IMR-90 (cell line): ENCODE data around the gene FTHL17. TPM values are rescaled to one million over a fixed set of nuclear protein-coding genes. Genes with fewer than 3 reads are reported as not detected.

Experiments used
- ATAC-seq: fragments of 200-7000 bp; cut with Tn5 transposase; 2 replicates; pipeline ENCODE4 v1.9.1; 2020; ENCODE audit warnings: low read depth, mild to moderate bottlenecking, moderate library complexity
- BruUV-seq: library from RNA; stranded (reverse); fragments of 400-500 nt; replicated peaks from 2 replicates; lab custom pipeline; 2021; lab: Mats Ljungman, UMichigan
- CTCF ChIA-PET: fragments of 300-600 bp; formaldehyde crosslinking; extraction: SDS; loops from one replicate; lab custom pipeline; 2021; ENCODE audit warnings: antibody characterized with exemption; lab: Yijun Ruan, JAX
- POLR2A ChIA-PET: fragments of 300-600 bp; sonication (Branson Sonifier 250); formaldehyde crosslinking; loops from one replicate; lab custom pipeline; 2022; ENCODE audit warnings: antibody characterized with exemption; ENCODE audit not compliant: unreplicated experiment; lab: Charles Lee
- DNase-seq: peaks from one replicate; pipeline ENCODE4 v3.0.0; 2013
- H2AFZ ChIP-seq: replicated peaks from 2 replicates; pipeline ENCODE3; 2013; ENCODE audit warnings: low read length, mild to moderate bottlenecking; ENCODE audit not compliant: poor library complexity
- H2AK5ac ChIP-seq: 2 replicates; pipeline ENCODE4 v1.6.1; 2013; ENCODE audit warnings: low read depth, low read length, inconsistent platforms
- H2AK9ac ChIP-seq: replicated peaks from 2 replicates; pipeline ENCODE3; 2013; ENCODE audit warnings: mild to moderate bottlenecking, low read depth, low read length, moderate library complexity; ENCODE audit not compliant: poor library complexity
- H2BK120ac ChIP-seq: 2 replicates; pipeline ENCODE4 v1.6.1; 2013; ENCODE audit warnings: low read depth, low read length, inconsistent platforms
- H2BK15ac ChIP-seq: 3 replicates; pipeline ENCODE4 v1.6.1; 2013; ENCODE audit warnings: low read depth, low read length, inconsistent platforms
- H2BK20ac ChIP-seq: 2 replicates; pipeline ENCODE4 v1.6.1; 2013; ENCODE audit warnings: low read depth, mild to moderate bottlenecking, inconsistent platforms, low read length, moderate library complexity
- H2BK5ac ChIP-seq: 2 replicates; pipeline ENCODE4 v1.6.1; 2013; ENCODE audit warnings: mild to moderate bottlenecking, low read depth, low read length, inconsistent platforms; ENCODE audit not compliant: poor library complexity, severe bottlenecking
- H3K14ac ChIP-seq: replicated peaks from 2 replicates; pipeline ENCODE4 v1.6.1; 2013; ENCODE audit warnings: low read depth, low read length, inconsistent platforms
- H3K18ac ChIP-seq: 2 replicates; pipeline ENCODE4 v1.6.1; 2013; ENCODE audit warnings: low read depth, low read length, control low read depth
- H3K23ac ChIP-seq: 2 replicates; pipeline ENCODE4 v1.6.1; 2013; ENCODE audit warnings: low read depth, low read length, inconsistent platforms
- H3K27ac ChIP-seq: 2 replicates; pipeline ENCODE4 v1.5.1; 2013; ENCODE audit warnings: mild to moderate bottlenecking, control low read depth, low read length; ENCODE audit not compliant: insufficient read depth
- H3K27me3 ChIP-seq: 2 replicates; pipeline ENCODE4 v1.6.1; 2013; ENCODE audit warnings: low read length; ENCODE audit not compliant: control insufficient read depth, insufficient read depth
- H3K36me3 ChIP-seq: 2 replicates; pipeline ENCODE4 v1.6.1; 2013; ENCODE audit warnings: low read length, mixed read lengths; ENCODE audit not compliant: control insufficient read depth, insufficient read depth
- H3K4ac ChIP-seq: 2 replicates; pipeline ENCODE4 v1.6.1; 2013; ENCODE audit warnings: low read depth, low read length, inconsistent platforms
- H3K4me1 ChIP-seq: 2 replicates; pipeline ENCODE4 v1.6.1; 2013; ENCODE audit warnings: low read length, mixed read lengths; ENCODE audit not compliant: control insufficient read depth, insufficient read depth
- H3K4me2 ChIP-seq: 2 replicates; pipeline ENCODE4 v1.6.1; 2013; ENCODE audit warnings: low read depth, mild to moderate bottlenecking, control low read depth, low read length, moderate library complexity
- H3K4me3 ChIP-seq: 2 replicates; pipeline ENCODE4 v1.5.1; 2013; ENCODE audit warnings: low read depth, mild to moderate bottlenecking, control low read depth, low read length, moderate library complexity; ENCODE audit not compliant: insufficient read depth
- H3K56ac ChIP-seq: 2 replicates; pipeline ENCODE4 v1.6.1; 2013; ENCODE audit warnings: low read length, inconsistent platforms; ENCODE audit not compliant: insufficient read depth; ENCODE audit errors: extremely low read depth
- H3K79me1 ChIP-seq, 2 experiments: 2 replicates each; pipeline ENCODE4 v1.6.1; 2013; ENCODE audit warnings: low read length in 2 of 2, inconsistent platforms in 1 of 2, low read depth in 1 of 2
- H3K9ac ChIP-seq: 2 replicates; pipeline ENCODE4 v1.6.1; 2013; ENCODE audit warnings: low read depth, low read length, control low read depth
- H3K9me1 ChIP-seq: 2 replicates; pipeline ENCODE4 v1.6.1; 2013; ENCODE audit warnings: low read length, inconsistent platforms; ENCODE audit not compliant: insufficient read depth
- H3K9me3 ChIP-seq: 2 replicates; pipeline ENCODE4 v1.6.1; 2013; ENCODE audit warnings: low read length; ENCODE audit not compliant: control insufficient read depth, insufficient read depth
- H4K20me1 ChIP-seq: 2 replicates; pipeline ENCODE4 v1.6.1; 2013; ENCODE audit warnings: low read length, inconsistent platforms; ENCODE audit not compliant: insufficient read depth
- H4K5ac ChIP-seq: 2 replicates; pipeline ENCODE4 v1.6.1; 2013; ENCODE audit warnings: mild to moderate bottlenecking, low read depth, low read length, control low read depth
- H4K8ac ChIP-seq, 2 experiments: 2 replicates each; pipeline ENCODE4 v1.6.1; 2013; ENCODE audit warnings: low read depth in 2 of 2, low read length in 2 of 2, control low read depth in 1 of 2, inconsistent platforms in 1 of 2
- H4K91ac ChIP-seq: 2 replicates; pipeline ENCODE4 v1.6.1; 2013; ENCODE audit warnings: low read depth, low read length, inconsistent platforms; ENCODE audit not compliant: insufficient read depth
- FOS ChIP-seq: fragments of 150-350 bp; IDR thresholded peaks from 2 replicates; pipeline ENCODE4 v1.6.1; 2016; ENCODE audit warnings: low read depth, low read length
- MAZ ChIP-seq: IDR thresholded peaks from 2 replicates; pipeline ENCODE4 v1.6.1; 2012; ENCODE audit warnings: low read depth, mild to moderate bottlenecking, low read length, improper control_type of control experiment, moderate library complexity, borderline replicate concordance
- MXI1 ChIP-seq: IDR thresholded peaks from 2 replicates; pipeline ENCODE4 v1.6.1; 2012; ENCODE audit warnings: low read depth, mild to moderate bottlenecking, low read length, moderate library complexity, borderline replicate concordance
- NFE2L2 ChIP-seq: fragments of 150-350 bp; IDR thresholded peaks from 2 replicates; pipeline ENCODE4 v1.6.1; 2016; ENCODE audit warnings: low read depth, mild to moderate bottlenecking, low read length
- RFX5 ChIP-seq: IDR thresholded peaks from 2 replicates; pipeline ENCODE4 v1.8.0; 2012; ENCODE audit warnings: low read depth, mild to moderate bottlenecking, low read length, moderate library complexity
- SMC3 ChIP-seq: fragments of 150-350 bp; IDR thresholded peaks from 2 replicates; pipeline ENCODE4 v1.6.1; 2016; ENCODE audit warnings: low read depth, mild to moderate bottlenecking, antibody characterized with exemption, low read length, moderate library complexity
- WGBS, 2 experiments: methylation state at CpG; one replicate each; pipeline versions ENCODE4 v1.1.5 to v1.1.7; 2013; ENCODE audit warnings: missing lambda C conversion rate in 2 of 2; ENCODE audit not compliant: insufficient read length in 1 of 2; ENCODE audit errors: extremely low coverage in 2 of 2; 5-methylcytosine and 5-hydroxymethylcytosine counted together
- dilution Hi-C: fragments of 300-500 bp; cut with HindIII; formaldehyde crosslinking; loops from one replicate; pipeline ENCODE4 v1.14.3; 2018; ENCODE audit warnings: low sequenced_read_pairs; ENCODE audit not compliant: unreplicated experiment
- in situ Hi-C: fragments of 300-500 bp; cut with MboI; formaldehyde crosslinking; loops from 3 replicates; pipeline ENCODE4 v1.14.3; 2019; ENCODE audit warnings: low sequenced_read_pairs, inconsistent platforms, mixed read lengths
- intact Hi-C: fragments of 100-400 bp; cut with micrococcal nuclease; formaldehyde crosslinking; loops from 2 replicates; pipeline ENCODE4 v1.10.0; 2022
- polyA plus RNA-seq, 3 experiments: library from polyadenylated mRNA; depleted of rRNA; stranded (reverse); fragments of >200 nt; gene quantifications; 2 replicates each; pipeline ENCODE4 v1.2.3, GENCODE V29; 2012; ENCODE audit warnings: low replicate concordance in 1 of 3
- total RNA-seq: library from RNA; depleted of rRNA; stranded (reverse); fragments of >200 nt; gene quantifications from 2 replicates; pipeline ENCODE4 v1.2.3, GENCODE V29; 2012
- TF ChIP-seq, protein P1 (sequence below): conservative IDR thresholded peaks from 2 replicates; pipeline ENCODE4 v1.5.1; 2012; ENCODE audit warnings: mild to moderate bottlenecking, low read depth, low read length, improper control_type of control experiment
- TF ChIP-seq, protein P2 (sequence below): fragments of 150-350 bp; IDR thresholded peaks from 2 replicates; pipeline ENCODE4 v1.6.1; 2016; ENCODE audit warnings: low read depth, mild to moderate bottlenecking, low read length, moderate library complexity, borderline replicate concordance

Gene FTHL17
- total and polyA plus RNA-seq, 2 of the 4 experiments (the other 2 are of a cell fraction) = not detected

DNA sequence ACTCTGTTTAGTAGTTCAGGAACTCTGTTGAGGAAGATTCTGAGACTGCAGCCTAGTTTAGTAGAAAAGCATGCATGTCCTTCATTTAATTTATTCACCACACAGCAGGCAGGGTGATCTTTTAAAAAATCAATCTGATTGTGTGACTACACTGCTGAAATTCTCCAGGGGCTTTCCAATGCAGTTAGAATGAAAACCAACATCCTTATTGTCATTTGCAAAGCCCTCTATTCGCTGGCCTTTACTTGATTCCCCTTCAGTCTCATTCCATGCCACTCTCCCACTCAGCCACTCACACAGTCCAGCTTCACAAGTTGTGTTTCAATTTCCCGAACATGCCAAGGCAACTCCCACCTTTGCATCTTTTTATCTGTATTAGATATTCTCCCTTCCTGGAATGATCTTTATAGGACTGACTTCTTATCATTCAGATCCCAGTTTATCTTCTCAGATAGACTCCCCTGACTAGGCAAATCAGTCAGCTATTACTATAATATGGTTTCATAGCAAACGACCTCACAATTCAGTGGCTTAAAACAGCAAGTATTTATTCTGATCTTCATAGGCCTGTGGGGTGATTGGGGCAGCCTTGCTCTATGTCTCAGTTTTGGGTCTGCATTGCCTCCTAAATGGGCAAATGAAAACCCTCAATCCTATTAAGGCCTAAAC lies 21.3 kb upstream of the FTHL17 start:
- Histone ChIP-seq H4K20me1 (no peaks in the 10 kb centered on the region), H3K9ac (no peak overlapping the region), H2AFZ (no peak overlapping the region), H2BK20ac (no peak overlapping the region), H3K4me3 (no peak overlapping the region), H3K27me3 (no peaks in the 10 kb centered on the region), H3K4me2 (no peak overlapping the region), H3K18ac (no peak overlapping the region), H3K14ac (no peak overlapping the region), H3K4ac (no peak overlapping the region), H2BK120ac (no peak overlapping the region), H2AK9ac (no peak overlapping the region), H3K79me1 (no peaks in the 10 kb centered on the region), H4K91ac (no peak overlapping the region), H3K56ac (no peak overlapping the region), H3K36me3 (no peaks in the 10 kb centered on the region), H2BK15ac (no peak overlapping the region), H3K27ac (no peak overlapping the region), H3K23ac (no peak overlapping the region), H2BK5ac (no peak overlapping the region), H3K9me1 (no peaks in the 10 kb centered on the region), H3K4me1 (no peaks in the 10 kb centered on the region), H2AK5ac (no peak overlapping the region), H4K8ac (no peak overlapping the region), H3K9me3 (no peaks in the 10 kb centered on the region), H4K5ac (no peak overlapping the region)
- POLR2A ChIA-PET = no interaction called here
- BruUV-seq = no TSS peak
- no peak for DNase-seq
- no peak for TF ChIP-seq MAZ
- TF ChIP-seq FOS = no peak
- no peak for TF ChIP-seq RFX5
- TF ChIP-seq NFE2L2 = no peak
- TF ChIP-seq, protein P1, sequence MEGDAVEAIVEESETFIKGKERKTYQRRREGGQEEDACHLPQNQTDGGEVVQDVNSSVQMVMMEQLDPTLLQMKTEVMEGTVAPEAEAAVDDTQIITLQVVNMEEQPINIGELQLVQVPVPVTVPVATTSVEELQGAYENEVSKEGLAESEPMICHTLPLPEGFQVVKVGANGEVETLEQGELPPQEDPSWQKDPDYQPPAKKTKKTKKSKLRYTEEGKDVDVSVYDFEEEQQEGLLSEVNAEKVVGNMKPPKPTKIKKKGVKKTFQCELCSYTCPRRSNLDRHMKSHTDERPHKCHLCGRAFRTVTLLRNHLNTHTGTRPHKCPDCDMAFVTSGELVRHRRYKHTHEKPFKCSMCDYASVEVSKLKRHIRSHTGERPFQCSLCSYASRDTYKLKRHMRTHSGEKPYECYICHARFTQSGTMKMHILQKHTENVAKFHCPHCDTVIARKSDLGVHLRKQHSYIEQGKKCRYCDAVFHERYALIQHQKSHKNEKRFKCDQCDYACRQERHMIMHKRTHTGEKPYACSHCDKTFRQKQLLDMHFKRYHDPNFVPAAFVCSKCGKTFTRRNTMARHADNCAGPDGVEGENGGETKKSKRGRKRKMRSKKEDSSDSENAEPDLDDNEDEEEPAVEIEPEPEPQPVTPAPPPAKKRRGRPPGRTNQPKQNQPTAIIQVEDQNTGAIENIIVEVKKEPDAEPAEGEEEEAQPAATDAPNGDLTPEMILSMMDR = no peak
- TF ChIP-seq MXI1 = no peak
- TF ChIP-seq, protein P2, sequence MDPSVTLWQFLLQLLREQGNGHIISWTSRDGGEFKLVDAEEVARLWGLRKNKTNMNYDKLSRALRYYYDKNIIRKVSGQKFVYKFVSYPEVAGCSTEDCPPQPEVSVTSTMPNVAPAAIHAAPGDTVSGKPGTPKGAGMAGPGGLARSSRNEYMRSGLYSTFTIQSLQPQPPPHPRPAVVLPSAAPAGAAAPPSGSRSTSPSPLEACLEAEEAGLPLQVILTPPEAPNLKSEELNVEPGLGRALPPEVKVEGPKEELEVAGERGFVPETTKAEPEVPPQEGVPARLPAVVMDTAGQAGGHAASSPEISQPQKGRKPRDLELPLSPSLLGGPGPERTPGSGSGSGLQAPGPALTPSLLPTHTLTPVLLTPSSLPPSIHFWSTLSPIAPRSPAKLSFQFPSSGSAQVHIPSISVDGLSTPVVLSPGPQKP = no peak
- no peak for TF ChIP-seq SMC3
- CTCF ChIA-PET = no interaction called here
- intact Hi-C loops = no loop called here
- dilution Hi-C loops = no loop called here
- WGBS, 2 experiments = 0% methylated on average over 1 of the region's 3 CpGs; no CpG with 5 or more reads in 1 of the 2 experiments
- ATAC-seq = no peak
- in situ Hi-C loops = no loop called here
